Astrocyte (in vitro differentiated cells and primary cell): ENCODE data around the gene HYOU1.

Source experiments
- EZH2 ChIP-seq: IDR thresholded peaks from 2 replicates; pipeline ENCODE4 v1.6.1; 2012; ENCODE audit warnings: mild to moderate bottlenecking, low read length, inconsistent platforms; ENCODE audit not compliant: insufficient read depth
- TF ChIP-seq, protein P1 (sequence below): IDR thresholded peaks from 2 replicates; pipeline ENCODE4 v1.5.1; 2011; ENCODE audit warnings: low read depth, mild to moderate bottlenecking, inconsistent platforms, low read length, moderate library complexity; ENCODE audit not compliant: insufficient read depth

- TF ChIP-seq, protein P1, sequence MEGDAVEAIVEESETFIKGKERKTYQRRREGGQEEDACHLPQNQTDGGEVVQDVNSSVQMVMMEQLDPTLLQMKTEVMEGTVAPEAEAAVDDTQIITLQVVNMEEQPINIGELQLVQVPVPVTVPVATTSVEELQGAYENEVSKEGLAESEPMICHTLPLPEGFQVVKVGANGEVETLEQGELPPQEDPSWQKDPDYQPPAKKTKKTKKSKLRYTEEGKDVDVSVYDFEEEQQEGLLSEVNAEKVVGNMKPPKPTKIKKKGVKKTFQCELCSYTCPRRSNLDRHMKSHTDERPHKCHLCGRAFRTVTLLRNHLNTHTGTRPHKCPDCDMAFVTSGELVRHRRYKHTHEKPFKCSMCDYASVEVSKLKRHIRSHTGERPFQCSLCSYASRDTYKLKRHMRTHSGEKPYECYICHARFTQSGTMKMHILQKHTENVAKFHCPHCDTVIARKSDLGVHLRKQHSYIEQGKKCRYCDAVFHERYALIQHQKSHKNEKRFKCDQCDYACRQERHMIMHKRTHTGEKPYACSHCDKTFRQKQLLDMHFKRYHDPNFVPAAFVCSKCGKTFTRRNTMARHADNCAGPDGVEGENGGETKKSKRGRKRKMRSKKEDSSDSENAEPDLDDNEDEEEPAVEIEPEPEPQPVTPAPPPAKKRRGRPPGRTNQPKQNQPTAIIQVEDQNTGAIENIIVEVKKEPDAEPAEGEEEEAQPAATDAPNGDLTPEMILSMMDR = no peak
- no peak for TF ChIP-seq EZH2
These were observed 1.1 kb downstream of the HYOU1 start for GRCh38 chr11:119055901-119056300.
